ENCODE data around the gene MRPL43.

Gene MRPL43

GRCh38 chr10:101002456-101002855 lies 15.2 kb upstream of the MRPL43 start:
- DNase-seq (ENCODE audit: low read depth), result no peak

DNA sequence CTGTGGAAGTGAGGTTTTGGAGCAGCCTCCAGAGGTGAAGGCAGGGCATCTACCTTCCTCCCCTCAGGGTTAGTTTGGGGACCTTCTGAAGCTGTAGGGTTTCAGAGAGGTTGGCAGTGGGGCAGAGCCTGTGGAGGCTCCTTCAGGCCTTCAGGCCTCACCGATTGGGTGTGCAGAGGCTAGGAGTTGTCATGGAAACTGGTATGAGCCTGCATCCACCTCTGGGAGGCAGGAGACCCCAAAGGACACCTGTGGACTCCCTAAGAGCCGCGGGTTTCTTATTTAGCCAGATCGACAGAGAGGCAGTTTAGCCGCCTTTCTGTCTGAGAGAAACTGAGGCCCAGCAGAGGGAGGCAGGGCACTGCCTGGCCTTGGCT lies 14.3 kb upstream of the MRPL43 start:
- DNase-seq (ENCODE audit: low read depth), result no peak

GRCh38 chr10:101000915-101001658 lies 13.8 kb upstream of the MRPL43 start:
- DNase-seq (ENCODE audit: low read depth), result no peak

- no peak for DNase-seq (ENCODE audit: low read depth)
Observed at GRCh38 chr10:101000127-101000914, 13.0 kb upstream of the MRPL43 start.

DNA sequence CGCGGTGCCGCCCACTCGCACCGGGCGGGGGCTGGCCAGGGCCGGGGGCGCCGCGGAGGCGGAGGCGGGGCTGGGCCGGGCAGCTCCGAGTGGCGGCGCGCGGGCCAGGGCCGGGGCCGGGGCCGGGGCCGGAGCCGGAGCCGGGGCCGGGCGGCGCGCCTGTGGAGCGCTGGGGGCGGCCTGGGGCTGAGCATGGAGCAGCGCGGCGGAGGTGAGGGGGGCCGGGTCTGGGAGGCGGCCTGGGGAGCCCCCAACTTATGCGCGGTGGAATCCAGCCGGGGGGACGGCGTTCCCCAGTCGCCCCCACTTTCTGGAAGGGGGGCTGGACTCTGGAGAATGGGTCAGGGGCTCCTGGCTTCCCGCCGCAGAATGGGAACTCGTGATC lies 12.4 kb upstream of the MRPL43 start, which contains the start of gene LZTS2:
TSS of gene LZTS2 (plus strand) at position 67 of the 385 bp plus-strand sequence. CDS start 2,731 bp downstream, outside the sequence.
- no peak for DNase-seq (ENCODE audit: low read depth)

- DNase-seq (ENCODE audit: low read depth), result peak; percentile 53
Observed at GRCh38 chr10:100998991-100999741, 11.9 kb upstream of the MRPL43 start.

DNA sequence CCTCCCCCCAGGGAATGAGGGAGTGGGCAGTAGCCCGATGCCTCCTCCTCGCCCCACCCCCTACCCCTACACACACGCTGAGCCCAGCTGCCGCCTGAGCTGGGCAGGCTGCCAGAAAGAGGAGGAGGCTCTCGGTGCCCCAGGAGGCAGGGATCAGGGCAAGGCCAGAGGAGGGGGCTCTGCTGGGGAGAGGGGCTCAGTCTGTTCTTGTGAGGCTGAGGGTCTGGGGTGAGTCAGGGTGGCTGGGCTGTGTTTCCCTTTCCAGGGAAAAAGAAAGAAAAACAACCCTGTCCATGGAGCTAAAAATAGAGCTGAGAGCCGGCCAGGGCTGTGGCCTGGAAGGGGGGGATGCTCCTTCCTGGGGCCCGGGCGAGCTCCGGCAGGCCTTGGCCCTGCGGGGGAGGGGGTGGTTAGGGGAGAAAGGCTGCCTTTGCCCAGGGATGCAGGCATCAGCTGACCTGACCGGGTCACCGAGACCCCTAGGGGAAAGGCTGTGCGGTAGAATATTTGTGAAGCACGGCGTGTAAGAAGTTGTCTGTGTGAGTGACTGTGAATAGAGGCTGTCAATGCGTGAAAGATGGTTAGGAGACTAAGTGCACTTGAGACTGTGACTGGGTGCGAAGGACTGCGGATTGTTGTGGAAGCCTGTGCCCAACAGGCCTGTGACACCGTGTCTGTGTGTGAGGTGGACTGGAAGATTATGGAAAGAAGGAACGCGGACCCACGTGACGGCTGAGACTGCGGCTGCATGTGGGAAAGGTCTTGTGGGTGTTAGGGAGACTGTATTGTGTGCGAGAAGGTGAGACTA lies 11.1 kb upstream of the MRPL43 start:
- no peak for DNase-seq (ENCODE audit: low read depth)

DNA sequence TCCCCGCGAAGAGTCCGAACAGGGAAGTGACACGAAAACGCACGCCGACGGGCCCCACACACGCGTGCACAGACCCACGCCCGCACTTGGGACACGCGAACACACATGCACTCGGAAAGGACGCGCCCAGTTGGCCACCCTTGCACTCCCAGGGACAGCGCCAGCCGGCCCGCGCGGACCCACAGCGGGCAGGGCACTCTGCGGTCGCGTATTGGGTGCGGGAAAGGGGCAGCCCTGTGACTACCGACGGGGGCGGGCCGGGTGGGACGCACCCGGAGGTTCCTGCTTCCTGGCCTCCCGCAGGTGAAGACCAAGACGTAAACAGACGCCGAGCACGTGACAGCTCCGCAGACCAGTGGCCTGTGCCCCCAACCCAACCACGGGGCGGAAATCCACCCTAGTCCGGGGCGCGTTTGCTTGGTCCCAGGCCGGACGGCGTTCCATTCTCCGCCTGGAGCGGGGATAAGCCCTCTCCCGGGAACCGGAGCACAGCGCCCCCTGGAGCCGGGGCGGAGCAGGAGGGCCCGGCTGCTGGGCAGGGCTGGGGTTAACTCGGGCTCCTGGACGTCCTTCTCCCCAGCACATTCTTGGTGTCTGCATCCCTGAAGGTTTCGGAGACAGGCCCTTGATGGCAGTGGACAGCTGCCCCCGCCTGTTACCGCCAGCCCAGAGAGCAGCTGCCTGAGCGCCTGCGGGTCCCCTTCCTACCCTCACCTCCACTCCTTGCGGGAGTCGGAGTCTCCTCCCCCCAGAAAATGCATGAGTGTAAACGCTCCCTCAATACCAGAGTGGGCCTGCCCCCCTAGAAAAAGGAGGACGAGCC lies 10.3 kb upstream of the MRPL43 start:
- DNase-seq (ENCODE audit: low read depth), result peak; percentile 53

GRCh38 chr10:100996678-100997359 lies 9.5 kb upstream of the MRPL43 start:
- DNase-seq (ENCODE audit: low read depth), result no peak

- no peak for DNase-seq (ENCODE audit: low read depth)
Observed at GRCh38 chr10:100995181-100995580, 7.9 kb upstream of the MRPL43 start.

GRCh38 chr10:100993986-100994708 lies 6.8 kb upstream of the MRPL43 start:
- DNase-seq (ENCODE audit: low read depth), result no peak

- no peak for DNase-seq (ENCODE audit: low read depth)
Observed at GRCh38 chr10:100989088-100989487, 1.8 kb upstream of the MRPL43 start.

DNA sequence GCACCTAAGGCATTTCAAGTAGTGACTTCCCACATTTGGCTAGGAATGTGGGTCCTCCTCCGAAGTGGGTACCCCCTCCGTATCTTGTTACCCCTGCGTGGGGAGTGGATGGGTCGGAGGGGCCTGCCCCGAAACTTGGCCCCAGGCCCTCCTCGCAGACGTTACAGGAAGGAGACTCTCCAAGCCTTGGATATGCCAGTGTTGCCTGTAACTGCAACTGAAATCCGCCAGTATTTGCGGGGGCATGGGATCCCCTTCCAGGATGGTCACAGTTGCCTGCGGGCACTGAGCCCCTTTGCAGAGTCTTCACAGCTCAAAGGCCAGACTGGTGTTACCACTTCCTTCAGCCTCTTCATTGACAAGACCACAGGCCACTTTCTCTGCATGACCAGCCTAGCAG lies 869 bp upstream of the MRPL43 start:
- DNase-seq (ENCODE audit: low read depth), result no peak

GRCh38 chr10:100987685-100988049 lies 370 bp upstream of the MRPL43 start:
- no peak for DNase-seq (ENCODE audit: low read depth)

DNA sequence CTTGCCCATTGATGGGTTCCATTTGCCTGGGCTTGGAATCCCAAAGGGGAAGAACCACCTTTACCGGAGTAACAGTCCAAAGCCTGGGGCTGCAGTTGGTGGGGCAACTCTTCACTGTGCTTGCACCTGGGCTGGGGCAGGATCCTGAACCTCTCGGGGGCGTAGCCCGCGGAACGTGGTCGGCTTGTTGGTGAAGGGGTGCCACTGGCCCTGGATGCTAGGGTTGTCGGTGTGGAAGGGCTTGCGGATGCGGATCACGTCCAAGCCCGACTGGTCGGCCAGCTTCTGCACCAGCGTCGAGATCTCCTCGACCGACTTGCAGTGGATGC lies 710 bp downstream of the MRPL43 start:
- DNase-seq (ENCODE audit: low read depth), result no peak

DNA sequence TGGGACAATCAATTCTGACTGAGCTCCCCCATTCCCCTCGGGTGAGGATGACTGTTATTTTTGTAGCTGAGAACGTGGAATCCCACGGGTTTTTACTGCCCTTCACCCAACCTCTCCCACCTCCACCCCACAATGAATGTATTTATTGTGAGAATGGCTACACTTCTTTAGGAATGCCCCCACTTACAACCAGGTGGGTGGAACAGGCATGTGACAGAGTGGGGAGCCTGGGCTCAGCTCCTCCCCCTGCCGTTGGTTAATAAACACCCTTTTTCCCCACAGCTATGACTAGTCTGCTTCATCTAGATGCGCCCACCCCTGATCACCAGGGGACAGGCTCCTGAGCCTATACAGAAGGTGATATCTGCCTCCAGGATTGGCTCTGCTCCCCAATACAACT lies 2.0 kb downstream of the MRPL43 start:
- no peak for DNase-seq (ENCODE audit: low read depth)

DNA sequence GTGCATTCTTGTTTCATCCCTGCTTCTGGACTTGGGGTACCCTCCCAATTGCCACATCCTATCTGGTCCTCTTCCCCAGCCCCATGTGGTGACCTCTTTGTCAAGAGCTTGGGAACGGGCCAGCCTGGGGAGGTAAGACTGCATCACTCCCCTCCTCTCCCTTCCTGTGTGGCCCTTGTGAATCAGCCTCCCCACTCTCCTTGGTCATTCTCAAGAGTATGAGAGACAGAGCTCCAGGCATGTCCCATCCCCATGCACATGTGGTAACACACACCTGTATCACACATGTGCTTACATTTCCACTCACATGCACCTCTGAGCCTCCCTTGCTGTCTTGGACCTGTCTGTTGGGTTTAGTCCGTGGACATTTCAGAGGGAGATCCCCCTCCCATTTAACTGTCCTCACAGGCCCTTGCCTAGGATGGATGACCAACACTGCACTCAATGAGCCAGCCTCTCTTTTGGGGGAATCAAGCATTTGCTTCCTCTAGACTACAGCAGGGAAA lies 2.6 kb downstream of the MRPL43 start:
- DNase-seq (ENCODE audit: low read depth), result no peak

DNA sequence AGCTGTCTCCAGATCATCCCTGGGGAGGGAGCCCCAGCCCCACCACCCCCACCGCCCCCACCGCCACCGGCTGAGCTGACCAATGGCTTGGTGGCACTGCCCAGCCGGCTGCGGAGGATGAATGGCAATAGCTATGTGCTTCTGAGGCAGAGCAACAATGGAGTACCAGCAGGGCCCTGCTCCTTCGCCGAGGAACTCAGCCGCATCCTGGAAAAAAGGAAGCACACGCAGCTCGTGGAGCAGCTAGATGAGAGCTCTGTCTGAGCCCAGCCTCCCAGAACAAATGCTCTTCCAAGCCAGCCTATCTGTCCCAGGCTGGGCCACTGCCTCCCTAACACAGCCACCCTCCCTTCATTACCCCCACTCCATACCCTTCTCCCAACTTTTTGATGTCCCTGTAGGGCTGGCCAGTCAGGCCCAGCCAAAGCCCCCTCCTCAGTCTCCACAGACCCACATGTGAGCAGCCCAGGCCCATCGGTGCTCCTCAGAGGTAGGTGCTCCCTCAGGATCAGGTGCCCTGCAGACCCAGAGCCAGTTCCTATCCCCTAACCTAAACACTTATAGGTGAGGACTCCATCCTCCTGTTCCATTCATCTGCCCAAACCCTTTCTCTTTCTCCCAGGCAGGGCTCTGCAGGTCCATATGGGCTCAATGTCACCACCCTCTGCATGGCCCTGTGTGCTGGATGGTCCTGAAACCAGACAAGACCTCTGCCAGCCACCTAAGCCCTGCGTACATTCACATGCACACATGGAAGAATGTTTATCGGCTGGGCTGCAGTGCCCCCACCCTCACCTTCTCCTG lies 3.2 kb downstream of the MRPL43 start:
- no peak for DNase-seq (ENCODE audit: low read depth)

Data from stimulated activated CD8-positive, alpha-beta memory T cell treated with anti-CD3 and anti-CD28 coated beads, Interleukin-15, amount 100 ng/mL, for 1 hour (primary cell).